ACC112 (cell line): ENCODE measurements around the gene TGFBR3L.
A peak's percentile ranks its signal among the peaks of the same experiment; 100 is the strongest.

Source experiments
- H2AFZ ChIP-seq: fragments of 200-600 bp; sonication (generic); one replicate; pipeline ENCODE4 v1.6.0; 2017; ENCODE audit warnings: antibody characterized with exemption, low read length; ENCODE audit not compliant: unreplicated experiment
- H3K27ac ChIP-seq: fragments of 200-600 bp; sonication (generic); 2 replicates; pipeline ENCODE4 v1.5.1; 2014; ENCODE audit warnings: low read depth, mild to moderate bottlenecking, antibody characterized with exemption, low read length, moderate library complexity
- H3K27me3 ChIP-seq: fragments of 200-600 bp; sonication (generic); 2 replicates; pipeline ENCODE4 v1.6.1; 2014; ENCODE audit warnings: mild to moderate bottlenecking, antibody characterized with exemption, low read length, moderate library complexity, mixed read lengths; ENCODE audit not compliant: insufficient read depth
- H3K36me3 ChIP-seq: fragments of 200-600 bp; sonication (generic); 2 replicates; pipeline ENCODE4 v1.6.1; 2016; ENCODE audit warnings: mild to moderate bottlenecking, antibody characterized with exemption, low read length, moderate library complexity, mixed read lengths; ENCODE audit not compliant: insufficient read depth
- H3K4me1 ChIP-seq: fragments of 200-600 bp; sonication (generic); one replicate; pipeline ENCODE4 v1.6.1; 2016; ENCODE audit warnings: low read length, mixed read lengths; ENCODE audit not compliant: insufficient read depth, unreplicated experiment, control insufficient read depth
- H3K4me3 ChIP-seq: fragments of 200-600 bp; sonication (generic); 2 replicates; pipeline ENCODE4 v1.5.1; 2014; ENCODE audit warnings: mild to moderate bottlenecking, low read depth, low read length
- H3K79me2 ChIP-seq: fragments of 200-600 bp; sonication (generic); one replicate; pipeline ENCODE4 v1.6.0; 2016; ENCODE audit warnings: low read length; ENCODE audit not compliant: control insufficient read depth, unreplicated experiment, insufficient read depth

TGFBR3L gene

GRCh38 chr19:7933411-7933810, 18.8 kb downstream of the TGFBR3L start:
- Histone ChIP-seq H3K36me3 (no peaks in the 10 kb centered on the region), H3K4me3 (no peak overlapping the region), H2AFZ (no peak overlapping the region), H3K4me1 (peaks cover 11% of the 10 kb centered on the region), H3K79me2 (no peaks in the 10 kb centered on the region), H3K27ac (no peak overlapping the region), H3K27me3 (no peaks in the 10 kb centered on the region)

GRCh38 chr19:7933828-7934725, 19.4 kb downstream of the TGFBR3L start:
- no peaks in the 10 kb centered on the region for H3K36me3 ChIP-seq
- H3K27me3 ChIP-seq, result no peaks in the 10 kb centered on the region
- H3K27ac ChIP-seq, result no peak overlapping the region
- H3K79me2 ChIP-seq, result peaks cover 2% of the 10 kb centered on the region
- H3K4me1 ChIP-seq, result peaks cover 6% of the 10 kb centered on the region
- H3K4me3 ChIP-seq, result no peak overlapping the region
- no peak overlapping the region for H2AFZ ChIP-seq

- Histone ChIP-seq H3K27ac (no peak overlapping the region), H3K36me3 (no peaks in the 10 kb centered on the region), H3K4me1 (no peaks in the 10 kb centered on the region), H2AFZ (no peak overlapping the region), H3K4me3 (no peak overlapping the region), H3K27me3 (no peaks in the 10 kb centered on the region), H3K79me2 (peaks cover 3% of the 10 kb centered on the region)
Observed at GRCh38 chr19:7934766-7935165, 20.1 kb downstream of the TGFBR3L start.

- Histone ChIP-seq H3K4me1 (no peaks in the 10 kb centered on the region), H3K27me3 (no peaks in the 10 kb centered on the region), H2AFZ (no peak overlapping the region), H3K79me2 (peaks cover 29% of the 10 kb centered on the region), H3K36me3 (0 out of 2 replicates have a peak, but pooled peaks cover 3% of the 10 kb centered on the region), H3K27ac (no peak overlapping the region), H3K4me3 (no peak overlapping the region)
Observed at GRCh38 chr19:7940841-7941240, 26.2 kb downstream of the TGFBR3L start.

- Histone ChIP-seq H3K27ac (no peak overlapping the region), H2AFZ (no peak overlapping the region), H3K4me3 (peak overlapping the region; percentile 93), H3K27me3 (no peaks in the 10 kb centered on the region), H3K79me2 (peaks cover 29% of the 10 kb centered on the region), H3K4me1 (no peaks in the 10 kb centered on the region), H3K36me3 (0 out of 2 replicates have a peak, but pooled peaks cover 3% of the 10 kb centered on the region)
Observed at GRCh38 chr19:7941895-7942596, 27.4 kb downstream of the TGFBR3L start.

- Histone ChIP-seq H3K4me3 (peak overlapping the region; percentile 93), H3K36me3 (0 out of 2 replicates have a peak, but pooled peaks cover 3% of the 10 kb centered on the region), H3K79me2 (peaks cover 29% of the 10 kb centered on the region), H3K27me3 (no peaks in the 10 kb centered on the region), H3K27ac (peak overlapping the region; percentile 77), H3K4me1 (no peaks in the 10 kb centered on the region), H2AFZ (no peak overlapping the region)
Observed at GRCh38 chr19:7942981-7943443, 28.4 kb downstream of the TGFBR3L start.

GRCh38 chr19:7943444-7944176, 29.0 kb downstream of the TGFBR3L start, which contains the start of gene TIMM44:
TSS of gene TIMM44 (minus strand) at chr19:7943666. CDS start at chr19:7943651, 15 bp downstream.
- H3K27me3 ChIP-seq, result no peaks in the 10 kb centered on the region
- H3K4me1 ChIP-seq, result no peaks in the 10 kb centered on the region
- H3K27ac ChIP-seq, result peak within 1 kb of the TSS; percentile 77
- peak within 1 kb of the TSS; percentile 93 for H3K4me3 ChIP-seq
- H3K36me3 ChIP-seq, result 0 out of 2 replicates have a peak, but pooled peaks cover 3% of the 10 kb centered on the region
- H3K79me2 ChIP-seq, result peaks cover 29% of the 10 kb centered on the region
- peak within 1 kb of the TSS; percentile 95 for H2AFZ ChIP-seq

GRCh38 chr19:7944177-7944761, 29.6 kb downstream of the TGFBR3L start:
- Histone ChIP-seq H3K27ac (peak overlapping the region; percentile 73; the same call in 1 of the 2 replicates), H3K4me3 (peak overlapping the region; percentile 93), H3K27me3 (no peaks in the 10 kb centered on the region), H3K4me1 (no peaks in the 10 kb centered on the region), H3K36me3 (0 out of 2 replicates have a peak, but pooled peaks cover 3% of the 10 kb centered on the region), H3K79me2 (peaks cover 27% of the 10 kb centered on the region), H2AFZ (peak overlapping the region; percentile 95)

- H3K36me3 ChIP-seq, result no peaks in the 10 kb centered on the region
- no peaks in the 10 kb centered on the region for H3K4me1 ChIP-seq
- no peak overlapping the region for H3K4me3 ChIP-seq
- H2AFZ ChIP-seq, result no peak overlapping the region
- H3K27ac ChIP-seq, result no peak overlapping the region
- H3K79me2 ChIP-seq, result peaks cover 2% of the 10 kb centered on the region
- no peaks in the 10 kb centered on the region for H3K27me3 ChIP-seq
Observed at GRCh38 chr19:7947939-7948338, 33.3 kb downstream of the TGFBR3L start.

- Histone ChIP-seq H3K27me3 (no peaks in the 10 kb centered on the region), H3K4me1 (no peaks in the 10 kb centered on the region), H3K27ac (no peak overlapping the region), H2AFZ (no peak overlapping the region), H3K4me3 (no peak overlapping the region), H3K36me3 (no peaks in the 10 kb centered on the region), H3K79me2 (no peaks in the 10 kb centered on the region)
Observed at GRCh38 chr19:7953060-7953459, 38.4 kb downstream of the TGFBR3L start.
